ENCODE measurements around the gene CPT2.
A peak's percentile ranks its signal among the peaks of the same experiment; 100 is the strongest.
"Not testable (repeated sequence)": the region's sequence is repeated elsewhere in the genome, so short reads cannot be mapped to it uniquely, and the experiment has no call there.

The CPT2 gene

GRCh38 chr1:53195246-53196016 is 1.2 kb upstream of the CPT2 start:
- CTCF ChIA-PET, result interaction anchor here (0.7 to 2.9 kb wide), 3 partner anchors 8 to 26 kb away, joined by 3 to 8 read pairs (median 4); no protein-coding TSS in a partner anchor
- TF ChIP-seq HDGF (IDR thresholded peaks at IDR 0.05; ENCODE audit: borderline replicate concordance) (no peak), ZNF384 (IDR thresholded peaks at IDR 0.05) (no peak), BHLHE40 (IDR thresholded peaks at IDR 0.05; ENCODE audit: borderline replicate concordance) (no peak), SP1 (IDR thresholded peaks at IDR 0.05) (no peak), TARDBP (IDR thresholded peaks at IDR 0.05) (no peak), LEF1 (IDR thresholded peaks at IDR 0.05; ENCODE audit: borderline replicate concordance) (no peak), ARNT (IDR thresholded peaks at IDR 0.05) (no peak), ELF4 (IDR thresholded peaks at IDR 0.05) (no peak), CTBP1 (IDR thresholded peaks at IDR 0.05; ENCODE audit: borderline replicate concordance) (no peak), FOXM1 (IDR thresholded peaks at IDR 0.05; ENCODE audit: borderline replicate concordance) (no peak), SUZ12 (IDR thresholded peaks at IDR 0.05) (no peak), PKNOX1 (IDR thresholded peaks at IDR 0.05) (no peak), L3MBTL2 (conservative IDR thresholded peaks at IDR 0.05) (no peak), FOXA1 (IDR thresholded peaks at IDR 0.05) (no peak), FOXK2 (IDR thresholded peaks at IDR 0.05) (no peak), NFRKB (IDR thresholded peaks at IDR 0.05) (no peak)
- POLR2A ChIA-PET, result interaction anchor here (0.7 to 1.8 kb wide), 11 partner anchors 8 to 290 kb away, joined by 3 to 10 read pairs (median 3); partner anchors contain the start of gene CZIB
- no peak for DNase-seq (ENCODE audit: extremely low spot score)

GRCh38 chr1:53196017-53196484 is 573 bp upstream of the CPT2 start:
- POLR2A ChIA-PET, result interaction anchor here (0.6 to 1.8 kb wide), 11 partner anchors 9 to 290 kb away, joined by 3 to 10 read pairs (median 3); partner anchors contain the start of gene CZIB
- CTCF ChIA-PET, result interaction anchor here (0.7 to 2.9 kb wide), 3 partner anchors 9 to 26 kb away, joined by 3 to 8 read pairs (median 4); no protein-coding TSS in a partner anchor
- DNase-seq (ENCODE audit: extremely low spot score), result no peak
- no peak for TF ChIP-seq SUZ12 (IDR thresholded peaks at IDR 0.05)
- no peak for TF ChIP-seq CTBP1 (IDR thresholded peaks at IDR 0.05; ENCODE audit: borderline replicate concordance)
- TF ChIP-seq FOXK2 (IDR thresholded peaks at IDR 0.05), result no peak
- no peak for TF ChIP-seq LEF1 (IDR thresholded peaks at IDR 0.05; ENCODE audit: borderline replicate concordance)
- no peak for TF ChIP-seq TARDBP (IDR thresholded peaks at IDR 0.05)
- no peak for TF ChIP-seq ZNF384 (IDR thresholded peaks at IDR 0.05)
- TF ChIP-seq BHLHE40 (IDR thresholded peaks at IDR 0.05; ENCODE audit: borderline replicate concordance), result no peak
- TF ChIP-seq HDGF (IDR thresholded peaks at IDR 0.05; ENCODE audit: borderline replicate concordance), result no peak
- TF ChIP-seq NFRKB (IDR thresholded peaks at IDR 0.05), result no peak
- TF ChIP-seq ELF4 (IDR thresholded peaks at IDR 0.05), result no peak
- TF ChIP-seq SP1 (IDR thresholded peaks at IDR 0.05), result no peak
- TF ChIP-seq L3MBTL2 (conservative IDR thresholded peaks at IDR 0.05), result no peak
- TF ChIP-seq PKNOX1 (IDR thresholded peaks at IDR 0.05), result no peak
- TF ChIP-seq FOXM1 (IDR thresholded peaks at IDR 0.05; ENCODE audit: borderline replicate concordance), result no peak
- no peak for TF ChIP-seq FOXA1 (IDR thresholded peaks at IDR 0.05)
- no peak for TF ChIP-seq ARNT (IDR thresholded peaks at IDR 0.05)

- DNase-seq (ENCODE audit: extremely low spot score), result peak; percentile 29
- peak; percentile 95 for TF ChIP-seq PKNOX1 (IDR thresholded peaks at IDR 0.05)
- no peak for TF ChIP-seq ELF4 (IDR thresholded peaks at IDR 0.05)
- TF ChIP-seq ARNT (IDR thresholded peaks at IDR 0.05), result no peak
- no peak for TF ChIP-seq NFRKB (IDR thresholded peaks at IDR 0.05)
- ChIA-PET POLR2A (interaction anchor here (1.2 to 1.7 kb wide), 2 partner anchors 14 to 24 kb away, joined by 4 to 5 read pairs; partner anchors contain the start of gene CZIB), CTCF (no interaction called here)
These were observed 922 bp downstream of the CPT2 start for GRCh38 chr1:53197291-53198200.

- POLR2A ChIA-PET, result interaction anchor here (1.2 to 1.7 kb wide), 2 partner anchors 14 to 23 kb away, joined by 4 to 5 read pairs; partner anchors contain the start of gene CZIB
- CTCF ChIA-PET, result no interaction called here
- DNase-seq (ENCODE audit: extremely low spot score), result no peak
- no peak for TF ChIP-seq LEF1 (IDR thresholded peaks at IDR 0.05; ENCODE audit: borderline replicate concordance)
These were observed 1.6 kb downstream of the CPT2 start for GRCh38 chr1:53198241-53198651.

GRCh38 chr1:53203466-53203865 is 6.8 kb downstream of the CPT2 start:
- DNase-seq (ENCODE audit: extremely low spot score), result no peak
- TF ChIP-seq BHLHE40 (IDR thresholded peaks at IDR 0.05; ENCODE audit: borderline replicate concordance), result no peak
- TF ChIP-seq FOXM1 (IDR thresholded peaks at IDR 0.05; ENCODE audit: borderline replicate concordance), result no peak
- TF ChIP-seq FOXK2 (IDR thresholded peaks at IDR 0.05), result no peak
- no peak for TF ChIP-seq HDGF (IDR thresholded peaks at IDR 0.05; ENCODE audit: borderline replicate concordance)
- TF ChIP-seq L3MBTL2 (conservative IDR thresholded peaks at IDR 0.05), result no peak
- no peak for TF ChIP-seq NFRKB (IDR thresholded peaks at IDR 0.05)
- no peak for TF ChIP-seq FOXA1 (IDR thresholded peaks at IDR 0.05)
- TF ChIP-seq LEF1 (IDR thresholded peaks at IDR 0.05; ENCODE audit: borderline replicate concordance), result no peak
- TF ChIP-seq TARDBP (IDR thresholded peaks at IDR 0.05), result no peak
- no peak for TF ChIP-seq PKNOX1 (IDR thresholded peaks at IDR 0.05)
- no peak for TF ChIP-seq ARNT (IDR thresholded peaks at IDR 0.05)
- no peak for TF ChIP-seq ELF4 (IDR thresholded peaks at IDR 0.05)
- no peak for TF ChIP-seq ZNF384 (IDR thresholded peaks at IDR 0.05)
- TF ChIP-seq SUZ12 (IDR thresholded peaks at IDR 0.05), result no peak
- no peak for TF ChIP-seq SP1 (IDR thresholded peaks at IDR 0.05)
- no peak for TF ChIP-seq CTBP1 (IDR thresholded peaks at IDR 0.05; ENCODE audit: borderline replicate concordance)
- ChIA-PET CTCF (interaction anchor here (0.6 kb wide), 1 partner anchor 11 kb away, joined by 4 read pairs; no protein-coding TSS in a partner anchor), POLR2A (interaction anchor here (1.2 kb wide), 1 partner anchor 11 kb away, joined by 5 read pairs; no protein-coding TSS in a partner anchor)

- CTCF ChIA-PET; DNase-seq (ENCODE audit: extremely low spot score); POLR2A ChIA-PET: not testable (repeated sequence)
These were observed 8.9 kb downstream of the CPT2 start for GRCh38 chr1:53205496-53205895.

GRCh38 chr1:53206083-53206685 is 9.6 kb downstream of the CPT2 start:
- DNase-seq (ENCODE audit: extremely low spot score); CTCF ChIA-PET; POLR2A ChIA-PET: not testable (repeated sequence)
